Activated CD8-positive, alpha-beta memory T cell treated with anti-CD3 and anti-CD28 coated beads, Interleukin-2, amount 50 U/mL, for 4 hours (primary cell): ENCODE results near the gene ZMYM2.

ENCODE experiments used
- DNase-seq: peaks from one replicate; pipeline ENCODE4 v3.0.0-alpha.2; 2020

The ZMYM2 gene

DNA sequence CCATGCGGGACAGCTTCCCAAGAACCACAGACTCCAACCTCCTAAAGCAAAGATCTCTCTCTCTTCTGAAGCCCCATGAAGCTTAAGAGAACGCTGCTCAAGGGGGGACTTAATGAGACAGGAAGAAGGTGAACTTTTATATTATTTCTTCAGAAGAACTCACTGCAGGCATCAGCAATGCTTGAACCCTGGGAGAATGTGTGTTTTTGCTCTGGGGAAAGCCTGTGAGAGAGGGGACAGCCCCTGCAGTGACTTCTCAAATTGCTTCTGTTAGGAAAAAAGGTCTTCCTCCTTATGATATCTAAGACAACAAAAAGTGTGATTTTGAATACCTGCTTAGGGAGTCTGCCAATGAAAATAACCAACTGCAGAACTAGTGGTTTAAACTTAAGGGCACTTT is 179.3 kb downstream of the ZMYM2 start:
- DNase-seq: no peak

DNA sequence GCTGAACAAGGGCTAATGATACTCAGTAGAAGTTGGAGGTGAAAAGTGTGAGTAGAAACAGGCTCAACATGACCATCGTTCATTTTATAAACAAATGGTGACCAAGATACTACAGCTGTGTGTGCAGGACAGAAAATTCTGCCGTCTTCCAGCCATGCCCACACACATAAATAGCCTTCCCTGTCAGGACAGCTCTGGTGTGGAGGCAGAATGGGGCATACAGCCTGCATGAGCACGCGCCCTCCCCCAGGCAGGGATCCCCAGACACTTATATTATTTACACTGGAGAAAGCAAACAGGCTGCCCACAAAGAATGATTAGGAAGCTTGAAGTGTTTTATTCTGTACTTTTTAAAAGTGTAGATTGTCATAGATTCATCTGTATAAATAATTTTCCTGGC is 182.0 kb downstream of the ZMYM2 start:
- DNase-seq: no peak
